HL-60 (cell line): ENCODE results near the gene ZFYVE26.

ENCODE experiments used
- POLR2AphosphoS5 ChIP-seq: IDR thresholded peaks from 2 replicates; pipeline ENCODE4 v1.6.1; 2012; ENCODE audit warnings: low read depth
- TF ChIP-seq, protein P1 (sequence below): IDR thresholded peaks from one replicate; pipeline ENCODE4 v1.5.1; 2011; ENCODE audit warnings: low read length, control low read depth, inconsistent platforms; ENCODE audit not compliant: insufficient read depth

DNA sequence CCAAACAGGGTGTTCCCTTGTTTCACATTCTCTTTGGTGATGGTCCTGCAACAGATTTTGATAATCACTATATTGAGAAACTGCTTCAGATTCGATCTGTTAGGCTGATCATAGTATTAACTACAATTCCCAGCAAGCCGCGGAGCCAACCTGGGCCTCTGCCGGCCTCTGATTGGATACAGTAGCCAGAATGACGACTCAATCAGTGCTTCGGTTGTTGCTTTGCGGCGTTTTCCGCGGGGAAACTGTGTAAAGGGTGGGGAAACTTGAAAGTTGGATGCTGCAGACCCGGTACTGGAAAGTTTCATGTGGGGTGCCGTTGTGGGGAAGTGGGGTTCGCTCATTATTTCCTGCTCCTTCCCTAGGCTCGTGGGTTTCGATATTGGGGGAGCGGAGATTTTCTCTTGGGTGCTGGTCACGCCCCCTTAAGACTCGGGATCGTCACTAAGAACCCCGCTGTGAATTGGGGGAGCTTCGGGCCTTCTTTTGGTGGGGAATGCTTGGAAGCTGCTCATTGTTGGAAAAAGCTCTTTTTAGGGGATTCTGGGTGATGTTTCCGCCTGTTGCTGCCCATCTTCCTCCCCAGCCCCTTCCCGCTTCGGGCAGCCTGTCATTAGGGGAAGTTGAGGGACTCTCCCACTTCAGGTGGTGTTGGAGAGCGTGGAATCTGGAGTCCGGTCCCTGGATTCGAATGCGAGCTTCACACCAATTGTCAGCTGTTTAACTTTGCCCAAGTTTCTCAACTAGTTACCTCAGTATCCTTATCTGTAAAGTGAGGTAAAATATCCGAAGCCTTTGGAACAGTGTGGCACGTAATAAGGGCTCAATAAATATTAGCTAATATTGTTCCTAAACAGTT lies 3.4 kb upstream of the ZFYVE26 start, which contains the start of gene RAD51B:
- TF ChIP-seq, protein P1, sequence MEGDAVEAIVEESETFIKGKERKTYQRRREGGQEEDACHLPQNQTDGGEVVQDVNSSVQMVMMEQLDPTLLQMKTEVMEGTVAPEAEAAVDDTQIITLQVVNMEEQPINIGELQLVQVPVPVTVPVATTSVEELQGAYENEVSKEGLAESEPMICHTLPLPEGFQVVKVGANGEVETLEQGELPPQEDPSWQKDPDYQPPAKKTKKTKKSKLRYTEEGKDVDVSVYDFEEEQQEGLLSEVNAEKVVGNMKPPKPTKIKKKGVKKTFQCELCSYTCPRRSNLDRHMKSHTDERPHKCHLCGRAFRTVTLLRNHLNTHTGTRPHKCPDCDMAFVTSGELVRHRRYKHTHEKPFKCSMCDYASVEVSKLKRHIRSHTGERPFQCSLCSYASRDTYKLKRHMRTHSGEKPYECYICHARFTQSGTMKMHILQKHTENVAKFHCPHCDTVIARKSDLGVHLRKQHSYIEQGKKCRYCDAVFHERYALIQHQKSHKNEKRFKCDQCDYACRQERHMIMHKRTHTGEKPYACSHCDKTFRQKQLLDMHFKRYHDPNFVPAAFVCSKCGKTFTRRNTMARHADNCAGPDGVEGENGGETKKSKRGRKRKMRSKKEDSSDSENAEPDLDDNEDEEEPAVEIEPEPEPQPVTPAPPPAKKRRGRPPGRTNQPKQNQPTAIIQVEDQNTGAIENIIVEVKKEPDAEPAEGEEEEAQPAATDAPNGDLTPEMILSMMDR = no peak
- no peak for TF ChIP-seq POLR2AphosphoS5
